Gastroesophageal sphincter (tissue), 4 donors: ENCODE measurements around the gene ZNF442. TPM values are rescaled to one million over a fixed set of nuclear protein-coding genes. Genes with fewer than 3 reads are reported as not detected.
"Not testable (repeated sequence)": the region's sequence is repeated elsewhere in the genome, so short reads cannot be mapped to it uniquely, and the experiment has no call there.

ENCODE experiments used
- ATAC-seq: fragments of 150-250 bp; one replicate; pipeline ENCODE4 v1.9.1; 2016; ENCODE audit warnings: mild to moderate bottlenecking, moderate library complexity
- H3K27ac ChIP-seq, 4 donors: fragments of 200-600 bp; sonication (generic) in 3 of 4; 1 replicate in 3 of 4; 2 replicates in 1 of 4; pipeline ENCODE4 v1.5.1; 2016 to 2019
- H3K27me3 ChIP-seq: fragments of 200-600 bp; sonication (generic); one replicate; pipeline ENCODE4 v1.5.1; 2019
- H3K36me3 ChIP-seq, 2 donors: fragments of 200-600 bp; sonication (generic); one replicate each; pipeline ENCODE4 v1.5.1; 2019; ENCODE audit warnings: control low read depth in 1 of 2
- H3K4me1 ChIP-seq, 3 donors: fragments of 200-600 bp; sonication (generic); 1 replicate in 2 of 3; 2 replicates in 1 of 3; pipeline ENCODE4 v1.5.1; 2016 to 2019; ENCODE audit warnings: control low read depth in 2 of 3
- H3K4me3 ChIP-seq, 2 donors: fragments of 200-600 bp; sonication (generic); one replicate each; pipeline ENCODE4 v1.5.1; 2019; ENCODE audit warnings: mild to moderate bottlenecking in 1 of 2, moderate library complexity in 1 of 2
- H3K9me3 ChIP-seq, 3 donors: fragments of 200-600 bp; sonication (generic); one replicate each; pipeline ENCODE4 v1.5.1; 2017 to 2019; ENCODE audit warnings: control low read depth in 2 of 3
- CTCF ChIP-seq, 4 experiments: fragments of 200-600 bp in 2 of 4; fragments of 450-650 bp in 2 of 4; sonication (generic) in 1 of 4; IDR thresholded peaks; one replicate each; pipeline ENCODE4 v1.5.1; 2017 to 2019; ENCODE audit warnings: antibody characterized with exemption in 4 of 4, mild to moderate bottlenecking in 2 of 4, moderate library complexity in 2 of 4
- EP300 ChIP-seq: sonication (generic); formaldehyde crosslinking; IDR thresholded peaks from one replicate; pipeline ENCODE4 v1.6.1; 2017; ENCODE audit warnings: antibody characterized with exemption, mild to moderate bottlenecking
- POLR2A ChIP-seq, 2 donors: fragments of 450-650 bp; IDR thresholded peaks; one replicate each; pipeline ENCODE4 v1.6.1; 2017; ENCODE audit warnings: antibody characterized with exemption in 2 of 2, mild to moderate bottlenecking in 2 of 2, moderate library complexity in 1 of 2
- POLR2AphosphoS5 ChIP-seq: sonication (generic); formaldehyde crosslinking; IDR thresholded peaks from one replicate; pipeline ENCODE4 v1.6.1; 2017; ENCODE audit warnings: antibody characterized with exemption
- WGBS, 2 donors: methylation state at CpG; one replicate each; pipeline ENCODE4 v1.1.5; 2018; ENCODE audit warnings: low coverage in 1 of 2; 5-methylcytosine and 5-hydroxymethylcytosine counted together
- total RNA-seq, 4 donors: library from RNA; depleted of rRNA; stranded (reverse); fragments of >200 nt; gene quantifications; one replicate each; pipeline ENCODE4 v1.1.0, GENCODE V29; 2016

The ZNF442 gene
- total RNA-seq, 4 donors from 2014 or later = 2.3 to 6.7 (median 4.8) TPM

- Histone ChIP-seq H3K4me3 (no peak overlapping the region), H3K9me3 (peaks cover 0 to 37% (median 0%) of the 10 kb centered on the region in 3 donors), H3K27me3 (no peaks in the 10 kb centered on the region), H3K27ac (no peak overlapping the region), H3K4me1 (no peaks in the 10 kb centered on the region), H3K36me3 (peaks cover 0 to 51% of the 10 kb centered on the region in 2 donors)
- 73% methylated on average over 2 of the region's 2 CpGs; no CpG with 5 or more reads in 1 of the 2 donors for WGBS, 2 donors
- no peak for TF ChIP-seq EP300
- TF ChIP-seq CTCF (IDR thresholded peaks at IDR 0.05) = no peak
- no peak for TF ChIP-seq POLR2A (IDR thresholded peaks at IDR 0.05)
- no peak for ATAC-seq
Observed at GRCh38 chr19:12380444-12380737, 14.9 kb upstream of the ZNF442 start.

- no peak overlapping the region for H3K27ac ChIP-seq
- H3K27me3 ChIP-seq = no peaks in the 10 kb centered on the region
- 90 to 94% methylated on average over 5 of the region's 5 CpGs for WGBS, 2 donors
- peaks cover 0 to 37% (median 0%) of the 10 kb centered on the region in 3 donors for H3K9me3 ChIP-seq
- no peak for ATAC-seq
- H3K36me3 ChIP-seq = peaks cover 0 to 51% of the 10 kb centered on the region in 2 donors
- H3K4me1 ChIP-seq = no peaks in the 10 kb centered on the region
- TF ChIP-seq POLR2AphosphoS5 (no peak), CTCF (IDR thresholded peaks at IDR 0.05) (no peak), EP300 (no peak), POLR2A (IDR thresholded peaks at IDR 0.05) (no peak)
- no peak overlapping the region for H3K4me3 ChIP-seq
Observed at GRCh38 chr19:12379732-12380443, 14.4 kb upstream of the ZNF442 start.

GRCh38 chr19:12374026-12374425, 8.5 kb upstream of the ZNF442 start:
- Histone ChIP-seq H3K4me1 (no peaks in the 10 kb centered on the region), H3K27ac (no peak overlapping the region), H3K9me3 (peaks cover 0 to 12% (median 0%) of the 10 kb centered on the region in 3 donors), H3K36me3 (peaks cover 0 to 2% of the 10 kb centered on the region in 2 donors), H3K4me3 (no peak overlapping the region), H3K27me3 (no peaks in the 10 kb centered on the region)
- TF ChIP-seq EP300 (no peak), POLR2AphosphoS5 (no peak), POLR2A (IDR thresholded peaks at IDR 0.05) (no peak), CTCF (IDR thresholded peaks at IDR 0.05) (no peak)
- no peak for ATAC-seq
- WGBS, 2 donors = 86 to 100% methylated on average over 1 of the region's 1 CpG

GRCh38 chr19:12364391-12365235, 870 bp downstream of the ZNF442 start:
- peak overlapping the region; percentile 67 to 96 for H3K4me3 ChIP-seq
- TF ChIP-seq EP300 = no peak
- no peak for TF ChIP-seq CTCF (IDR thresholded peaks at IDR 0.05)
- TF ChIP-seq POLR2AphosphoS5 = no peak
- TF ChIP-seq POLR2A (IDR thresholded peaks at IDR 0.05) = no peak
- no peaks in the 10 kb centered on the region for H3K27me3 ChIP-seq
- WGBS, 2 donors = 1 to 5% methylated on average over 9 to 12 of the region's 28 CpGs
- H3K9me3 ChIP-seq = no peaks in the 10 kb centered on the region
- no peaks in the 10 kb centered on the region for H3K36me3 ChIP-seq
- peak overlapping the region; percentile 70 to 96 (median 94) for H3K27ac ChIP-seq
- ATAC-seq = no peak
- H3K4me1 ChIP-seq = peaks cover 0 to 22% (median 5%) of the 10 kb centered on the region in 3 donors

GRCh38 chr19:12362236-12362635, 3.2 kb downstream of the ZNF442 start:
- H3K27ac ChIP-seq, H3K36me3 ChIP-seq, H3K27me3 ChIP-seq, H3K9me3 ChIP-seq, ATAC-seq, H3K4me3 ChIP-seq: not testable (repeated sequence)
- no CpG with 5 or more reads among the region's 30 CpGs for WGBS, 2 donors
- H3K4me1 ChIP-seq = peaks cover 0 to 22% (median 5%) of the 10 kb centered on the region in 3 donors
